Measurements from ENCODE around the gene PDGFA.

GRCh38 chr7:528451-528850 is 8.8 kb upstream of the PDGFA start:
- TF ChIP-seq CTCF (IDR thresholded peaks at IDR 0.05; ENCODE audit: low read depth, low read length, poor library complexity, severe bottlenecking) (no peak), EZH2phosphoT487 (IDR thresholded peaks at IDR 0.05; ENCODE audit: borderline replicate concordance, low read length) (no peak)

All from DOHH2 (cell line).